Liver (tissue), 9 donors: Measurements from ENCODE around the gene BHLHE23. TPM values are rescaled to one million over a fixed set of nuclear protein-coding genes. Genes with fewer than 3 reads are reported as not detected.

ENCODE experiments used
- DNase-seq: peaks from one replicate; pipeline ENCODE4 v3.0.0-alpha.2; 2017; ENCODE audit warnings: low spot score
- H3K27ac ChIP-seq, 2 donors: one replicate each; pipeline ENCODE4 v1.7.0; 2013; ENCODE audit warnings: inconsistent platforms in 2 of 2, low read length in 2 of 2, control low read depth in 1 of 2, low read depth in 1 of 2, mild to moderate bottlenecking in 1 of 2
- H3K27me3 ChIP-seq, 4 donors: one replicate each; pipeline versions ENCODE4 v1.6.1 to v1.7.0; 2013; ENCODE audit warnings: low read length in 3 of 4, inconsistent platforms in 1 of 4, mild to moderate bottlenecking in 1 of 4, moderate library complexity in 1 of 4; ENCODE audit not compliant: control insufficient read depth in 4 of 4, insufficient read depth in 4 of 4
- H3K36me3 ChIP-seq, 4 donors: one replicate each; pipeline versions ENCODE4 v1.6.1 to v1.7.0; 2013; ENCODE audit warnings: low read length in 3 of 4, mild to moderate bottlenecking in 3 of 4, low read depth in 1 of 4, moderate library complexity in 1 of 4; ENCODE audit not compliant: control insufficient read depth in 4 of 4, insufficient read depth in 3 of 4
- H3K4me1 ChIP-seq, 4 donors: one replicate each; pipeline versions ENCODE4 v1.6.1 to v1.7.0; 2013; ENCODE audit warnings: low read length in 3 of 4, mild to moderate bottlenecking in 3 of 4, moderate library complexity in 1 of 4; ENCODE audit not compliant: control insufficient read depth in 4 of 4, insufficient read depth in 4 of 4
- H3K4me3 ChIP-seq, 3 donors: one replicate each; pipeline versions ENCODE4 v1.6.1 to v1.7.0; 2013; ENCODE audit warnings: low read length in 3 of 3, control low read depth in 1 of 3, low read depth in 1 of 3, mild to moderate bottlenecking in 1 of 3
- H3K9ac ChIP-seq, 2 donors: one replicate each; pipeline ENCODE4 v1.7.0; 2013; ENCODE audit warnings: low read length in 2 of 2, mild to moderate bottlenecking in 2 of 2, moderate library complexity in 2 of 2, control low read depth in 1 of 2, low read depth in 1 of 2
- H3K9me3 ChIP-seq, 4 donors: one replicate each; pipeline versions ENCODE4 v1.6.1 to v1.7.0; 2013; ENCODE audit warnings: low read length in 3 of 4; ENCODE audit not compliant: control insufficient read depth in 4 of 4
- CTCF ChIP-seq: fragments of 150-350 bp; IDR thresholded peaks from 2 replicates; pipeline ENCODE4 v1.5.1; 2017; ENCODE audit warnings: improper control_type of control experiment, low read depth, low read length; ENCODE audit not compliant: missing input control
- EGR1 ChIP-seq, 2 donors: IDR thresholded peaks; 2 replicates each; pipeline ENCODE4 v1.6.1; 2016 to 2018; ENCODE audit warnings: antibody characterized with exemption in 2 of 2, low read depth in 2 of 2
- FOXA1 ChIP-seq: IDR thresholded peaks from 2 replicates; pipeline ENCODE4 v1.6.1; 2016; ENCODE audit warnings: antibody characterized with exemption
- FOXA2 ChIP-seq: IDR thresholded peaks from 2 replicates; pipeline ENCODE4 v1.6.1; 2016; ENCODE audit warnings: antibody characterized with exemption
- GABPA ChIP-seq, 2 donors: IDR thresholded peaks in 1 of 2; conservative IDR thresholded peaks in 1 of 2; 2 replicates each; pipeline ENCODE4 v1.6.1; 2016; ENCODE audit warnings: antibody characterized with exemption in 2 of 2, mild to moderate bottlenecking in 1 of 2, moderate library complexity in 1 of 2
- HNF4A ChIP-seq, 2 donors: conservative IDR thresholded peaks; 2 replicates each; pipeline ENCODE4 v1.6.1; 2016; ENCODE audit warnings: antibody characterized with exemption in 2 of 2, mild to moderate bottlenecking in 2 of 2
- HNF4G ChIP-seq: IDR thresholded peaks from 2 replicates; pipeline ENCODE4 v1.6.1; 2016; ENCODE audit warnings: antibody characterized with exemption
- NR2F2 ChIP-seq: IDR thresholded peaks from 2 replicates; pipeline ENCODE4 v1.6.1; 2016; ENCODE audit warnings: antibody characterized with exemption
- RAD21 ChIP-seq, 2 donors: IDR thresholded peaks; 2 replicates each; pipeline ENCODE4 v1.6.1; 2016; ENCODE audit warnings: antibody characterized with exemption in 2 of 2, mild to moderate bottlenecking in 2 of 2
- RXRA ChIP-seq, 2 donors: IDR thresholded peaks; 2 replicates each; pipeline ENCODE4 v1.6.1; 2017 to 2018; ENCODE audit warnings: antibody characterized with exemption in 2 of 2, mild to moderate bottlenecking in 1 of 2
- SP1 ChIP-seq: IDR thresholded peaks from 2 replicates; pipeline ENCODE4 v1.6.1; 2018; ENCODE audit warnings: antibody characterized with exemption, mild to moderate bottlenecking
- TAF1 ChIP-seq: conservative IDR thresholded peaks from 2 replicates; pipeline ENCODE4 v1.6.1; 2016; ENCODE audit warnings: antibody characterized with exemption, mild to moderate bottlenecking
- YY1 ChIP-seq: IDR thresholded peaks from 2 replicates; pipeline ENCODE4 v1.6.1; 2016; ENCODE audit warnings: antibody characterized with exemption, mild to moderate bottlenecking
- WGBS: extraction: QIAGEN DNeasy Blood & Tissue Kit; methylation state at CpG from one replicate; pipeline ENCODE4 v1.1.7; 2013; 5-methylcytosine and 5-hydroxymethylcytosine counted together
- polyA plus RNA-seq, 2 donors: library from polyadenylated mRNA; stranded (reverse) in 1 of 2; unstranded in 1 of 2; fragments of 200-250 nt in 1 of 2; fragments of >200 nt in 1 of 2; fragmentation: Nextera tagmentation in 1 of 2; extraction: Ambion mirVana in 1 of 2; gene quantifications; one replicate each; pipeline versions ENCODE4 v1.2.1 to v1.2.3, GENCODE V29; 2013 to 2015
- total RNA-seq, 2 donors: library from RNA; depleted of rRNA; stranded (reverse); fragments of >200 nt; gene quantifications; one replicate each; pipeline ENCODE4 v1.2.3, GENCODE V29; 2014
- TF ChIP-seq, protein P1 (sequence below): IDR thresholded peaks from 2 replicates; pipeline ENCODE4 v1.6.1; 2016; ENCODE audit warnings: antibody characterized with exemption, mild to moderate bottlenecking
- TF ChIP-seq, protein P2 (sequence below): IDR thresholded peaks from 2 replicates; pipeline ENCODE4 v1.6.1; 2016; ENCODE audit warnings: antibody characterized with exemption
- TF ChIP-seq, protein P3 (sequence below): IDR thresholded peaks from 2 replicates; pipeline ENCODE4 v1.6.1; 2016; ENCODE audit warnings: antibody characterized with exemption
- donor health status: healthy.
- donor health status: healthy.
- donor health status: healthy.
- donor health status: healthy.
- donor health status: healthy.

Gene BHLHE23
- total and polyA plus RNA-seq, 4 donors, result not detected

DNA sequence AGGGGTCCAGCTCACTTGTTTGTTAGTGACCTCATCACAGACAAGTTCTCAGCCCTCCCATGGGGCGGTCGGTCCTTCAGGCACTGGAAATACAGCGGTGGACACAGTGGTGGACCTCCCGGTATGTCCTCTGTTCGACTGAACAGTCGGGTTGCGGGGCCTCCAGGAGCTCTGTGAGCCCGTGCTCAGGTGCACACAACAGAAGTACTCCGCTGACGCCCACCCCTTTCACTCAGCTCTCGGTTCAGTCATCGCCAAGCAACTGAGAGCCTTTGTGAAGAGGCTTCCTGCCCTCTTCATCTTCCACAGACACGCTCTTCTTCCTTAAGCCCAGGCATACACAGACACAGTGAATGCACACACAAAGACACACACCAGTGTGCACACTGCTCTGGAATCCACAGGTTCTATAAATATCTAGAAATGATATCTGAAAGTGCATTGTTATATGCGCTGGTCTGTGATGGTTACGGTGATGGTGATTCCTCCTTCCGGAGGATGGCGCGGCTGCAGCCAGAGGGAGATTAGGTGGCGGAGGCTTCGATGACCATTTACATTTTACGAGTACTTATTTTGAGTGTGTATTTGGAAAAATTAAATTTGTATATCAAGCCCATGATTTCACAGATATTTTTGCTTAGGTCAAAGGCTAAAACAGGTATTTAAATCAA lies 46.8 kb upstream of the BHLHE23 start:
- H3K9me3 ChIP-seq, result no peaks in the 10 kb centered on the region
- peaks cover 0 to 3% (median 0%) of the 10 kb centered on the region in 4 donors for H3K27me3 ChIP-seq
- no peak overlapping the region for H3K27ac ChIP-seq
- no peak for DNase-seq
- H3K4me1 ChIP-seq, result peaks cover 0 to 5% (median 0%) of the 10 kb centered on the region in 4 donors
- WGBS, result 77% methylated on average over 21 of the region's 21 CpGs
- H3K9ac ChIP-seq, result no peak overlapping the region
- no peak overlapping the region for H3K4me3 ChIP-seq
- H3K36me3 ChIP-seq, result no peaks in the 10 kb centered on the region
- TF ChIP-seq GABPA (IDR thresholded peaks at IDR 0.05 in 1 of 2, conservative IDR thresholded peaks at IDR 0.05 in 1 of 2) (no peak), TAF1 (no peak), YY1 (no peak), EGR1 (IDR thresholded peaks at IDR 0.05; ENCODE audit: low read depth in 2 of 2) (no peak), HNF4G (no peak), NR2F2 (no peak), RAD21 (IDR thresholded peaks at IDR 0.05) (no peak), RXRA (IDR thresholded peaks at IDR 0.05) (no peak)
- TF ChIP-seq, protein P1, sequence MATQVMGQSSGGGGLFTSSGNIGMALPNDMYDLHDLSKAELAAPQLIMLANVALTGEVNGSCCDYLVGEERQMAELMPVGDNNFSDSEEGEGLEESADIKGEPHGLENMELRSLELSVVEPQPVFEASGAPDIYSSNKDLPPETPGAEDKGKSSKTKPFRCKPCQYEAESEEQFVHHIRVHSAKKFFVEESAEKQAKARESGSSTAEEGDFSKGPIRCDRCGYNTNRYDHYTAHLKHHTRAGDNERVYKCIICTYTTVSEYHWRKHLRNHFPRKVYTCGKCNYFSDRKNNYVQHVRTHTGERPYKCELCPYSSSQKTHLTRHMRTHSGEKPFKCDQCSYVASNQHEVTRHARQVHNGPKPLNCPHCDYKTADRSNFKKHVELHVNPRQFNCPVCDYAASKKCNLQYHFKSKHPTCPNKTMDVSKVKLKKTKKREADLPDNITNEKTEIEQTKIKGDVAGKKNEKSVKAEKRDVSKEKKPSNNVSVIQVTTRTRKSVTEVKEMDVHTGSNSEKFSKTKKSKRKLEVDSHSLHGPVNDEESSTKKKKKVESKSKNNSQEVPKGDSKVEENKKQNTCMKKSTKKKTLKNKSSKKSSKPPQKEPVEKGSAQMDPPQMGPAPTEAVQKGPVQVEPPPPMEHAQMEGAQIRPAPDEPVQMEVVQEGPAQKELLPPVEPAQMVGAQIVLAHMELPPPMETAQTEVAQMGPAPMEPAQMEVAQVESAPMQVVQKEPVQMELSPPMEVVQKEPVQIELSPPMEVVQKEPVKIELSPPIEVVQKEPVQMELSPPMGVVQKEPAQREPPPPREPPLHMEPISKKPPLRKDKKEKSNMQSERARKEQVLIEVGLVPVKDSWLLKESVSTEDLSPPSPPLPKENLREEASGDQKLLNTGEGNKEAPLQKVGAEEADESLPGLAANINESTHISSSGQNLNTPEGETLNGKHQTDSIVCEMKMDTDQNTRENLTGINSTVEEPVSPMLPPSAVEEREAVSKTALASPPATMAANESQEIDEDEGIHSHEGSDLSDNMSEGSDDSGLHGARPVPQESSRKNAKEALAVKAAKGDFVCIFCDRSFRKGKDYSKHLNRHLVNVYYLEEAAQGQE, result no peak
- TF ChIP-seq, protein P2, sequence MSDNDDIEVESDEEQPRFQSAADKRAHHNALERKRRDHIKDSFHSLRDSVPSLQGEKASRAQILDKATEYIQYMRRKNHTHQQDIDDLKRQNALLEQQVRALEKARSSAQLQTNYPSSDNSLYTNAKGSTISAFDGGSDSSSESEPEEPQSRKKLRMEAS, result no peak

GRCh38 chr20:63052571-63053431 lies 46.0 kb upstream of the BHLHE23 start:
- no peak overlapping the region for H3K9ac ChIP-seq
- no peak for DNase-seq
- TF ChIP-seq, protein P3, sequence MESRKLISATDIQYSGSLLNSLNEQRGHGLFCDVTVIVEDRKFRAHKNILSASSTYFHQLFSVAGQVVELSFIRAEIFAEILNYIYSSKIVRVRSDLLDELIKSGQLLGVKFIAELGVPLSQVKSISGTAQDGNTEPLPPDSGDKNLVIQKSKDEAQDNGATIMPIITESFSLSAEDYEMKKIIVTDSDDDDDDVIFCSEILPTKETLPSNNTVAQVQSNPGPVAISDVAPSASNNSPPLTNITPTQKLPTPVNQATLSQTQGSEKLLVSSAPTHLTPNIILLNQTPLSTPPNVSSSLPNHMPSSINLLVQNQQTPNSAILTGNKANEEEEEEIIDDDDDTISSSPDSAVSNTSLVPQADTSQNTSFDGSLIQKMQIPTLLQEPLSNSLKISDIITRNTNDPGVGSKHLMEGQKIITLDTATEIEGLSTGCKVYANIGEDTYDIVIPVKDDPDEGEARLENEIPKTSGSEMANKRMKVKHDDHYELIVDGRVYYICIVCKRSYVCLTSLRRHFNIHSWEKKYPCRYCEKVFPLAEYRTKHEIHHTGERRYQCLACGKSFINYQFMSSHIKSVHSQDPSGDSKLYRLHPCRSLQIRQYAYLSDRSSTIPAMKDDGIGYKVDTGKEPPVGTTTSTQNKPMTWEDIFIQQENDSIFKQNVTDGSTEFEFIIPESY, result no peak
- TF ChIP-seq CTCF, result no peak
- no peak for TF ChIP-seq SP1
- no peak for TF ChIP-seq NR2F2
- no peak for TF ChIP-seq GABPA (IDR thresholded peaks at IDR 0.05 in 1 of 2, conservative IDR thresholded peaks at IDR 0.05 in 1 of 2)
- TF ChIP-seq FOXA2, result no peak
- TF ChIP-seq, protein P2, result no peak
- no peak for TF ChIP-seq EGR1 (IDR thresholded peaks at IDR 0.05; ENCODE audit: low read depth in 2 of 2)
- no peak for TF ChIP-seq TAF1
- TF ChIP-seq HNF4A (conservative IDR thresholded peaks at IDR 0.05), result no peak
- no peak for TF ChIP-seq FOXA1
- no peak for TF ChIP-seq RAD21 (IDR thresholded peaks at IDR 0.05)
- no peaks in the 10 kb centered on the region for H3K9me3 ChIP-seq
- peaks cover 0 to 3% (median 0%) of the 10 kb centered on the region in 4 donors for H3K27me3 ChIP-seq
- H3K36me3 ChIP-seq, result no peaks in the 10 kb centered on the region
- peaks cover 0 to 5% (median 0%) of the 10 kb centered on the region in 4 donors for H3K4me1 ChIP-seq
- H3K27ac ChIP-seq, result no peak overlapping the region
- WGBS, result 31% methylated on average over 20 of the region's 20 CpGs
- H3K4me3 ChIP-seq, result no peak overlapping the region
